ENCODE data around the gene MB21D2. TPM values are rescaled to one million over a fixed set of nuclear protein-coding genes. Genes with fewer than 3 reads are reported as not detected.
A peak's percentile ranks its signal among the peaks of the same experiment; 100 is the strongest.
"Not testable (repeated sequence)": the region's sequence is repeated elsewhere in the genome, so short reads cannot be mapped to it uniquely, and the experiment has no call there.

The MB21D2 gene, protein sequence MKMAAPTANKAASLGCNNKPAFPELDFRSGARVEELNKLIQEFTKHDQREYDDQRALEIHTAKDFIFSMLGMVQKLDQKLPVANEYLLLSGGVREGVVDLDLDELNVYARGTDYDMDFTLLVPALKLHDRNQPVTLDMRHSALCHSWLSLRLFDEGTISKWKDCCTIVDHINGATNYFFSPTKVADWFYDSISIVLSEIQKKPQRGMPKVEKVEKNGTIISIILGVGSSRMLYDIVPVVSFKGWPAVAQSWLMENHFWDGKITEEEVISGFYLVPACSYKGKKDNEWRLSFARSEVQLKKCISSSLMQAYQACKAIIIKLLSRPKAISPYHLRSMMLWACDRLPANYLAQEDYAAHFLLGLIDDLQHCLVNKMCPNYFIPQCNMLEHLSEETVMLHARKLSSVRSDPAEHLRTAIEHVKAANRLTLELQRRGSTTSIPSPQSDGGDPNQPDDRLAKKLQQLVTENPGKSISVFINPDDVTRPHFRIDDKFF
- total RNA-seq: 9.8 and 11.7 TPM in 2 replicates

DNA sequence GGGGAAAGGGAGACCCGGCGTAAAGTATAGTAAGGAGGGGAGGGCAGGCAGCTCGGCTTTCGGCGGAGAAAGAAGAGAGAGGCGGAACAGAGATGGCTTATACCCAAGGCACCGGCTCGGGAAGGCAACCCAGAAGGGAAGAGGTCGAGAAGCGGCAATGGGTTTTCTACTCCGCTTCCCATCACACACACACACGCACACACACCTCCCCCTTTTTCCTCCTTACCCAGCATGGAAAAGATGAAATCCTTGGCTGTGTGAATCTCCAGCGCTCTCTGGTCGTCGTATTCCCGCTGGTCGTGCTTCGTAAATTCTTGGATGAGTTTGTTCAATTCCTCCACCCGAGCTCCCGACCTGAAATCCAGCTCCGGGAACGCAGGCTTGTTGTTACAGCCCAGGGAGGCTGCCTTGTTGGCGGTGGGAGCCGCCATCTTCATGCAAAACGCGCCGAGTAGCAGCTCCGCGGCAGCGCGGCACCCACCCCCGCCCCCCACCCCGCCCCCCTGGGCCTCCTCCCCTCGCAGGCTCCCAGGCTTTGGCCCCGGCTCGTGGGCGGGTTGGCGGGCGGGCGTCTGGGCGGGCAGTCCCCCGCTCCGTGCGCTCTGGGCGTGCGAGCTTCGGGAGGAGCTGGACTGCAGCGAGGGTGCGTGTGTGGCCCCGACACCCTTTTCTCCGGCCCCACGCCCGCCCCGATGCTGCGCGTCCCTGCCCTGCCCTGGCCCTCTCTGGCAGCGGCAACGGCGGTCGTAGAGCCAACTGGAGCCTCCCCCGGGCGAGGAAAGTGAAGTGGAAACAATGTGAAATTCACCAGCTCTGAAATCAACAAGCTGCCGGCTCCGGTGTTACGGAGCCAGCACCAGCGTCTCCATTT lies at the start of gene MB21D2:
Gene MB21D2, minus strand, starts transcription at position 453 of the 871 bp plus-strand sequence. Its CDS starts 16 bp downstream, at position 437.
- peak; percentile 37 for DNase-seq (ENCODE audit: low read depth, low spot score)

DNA sequence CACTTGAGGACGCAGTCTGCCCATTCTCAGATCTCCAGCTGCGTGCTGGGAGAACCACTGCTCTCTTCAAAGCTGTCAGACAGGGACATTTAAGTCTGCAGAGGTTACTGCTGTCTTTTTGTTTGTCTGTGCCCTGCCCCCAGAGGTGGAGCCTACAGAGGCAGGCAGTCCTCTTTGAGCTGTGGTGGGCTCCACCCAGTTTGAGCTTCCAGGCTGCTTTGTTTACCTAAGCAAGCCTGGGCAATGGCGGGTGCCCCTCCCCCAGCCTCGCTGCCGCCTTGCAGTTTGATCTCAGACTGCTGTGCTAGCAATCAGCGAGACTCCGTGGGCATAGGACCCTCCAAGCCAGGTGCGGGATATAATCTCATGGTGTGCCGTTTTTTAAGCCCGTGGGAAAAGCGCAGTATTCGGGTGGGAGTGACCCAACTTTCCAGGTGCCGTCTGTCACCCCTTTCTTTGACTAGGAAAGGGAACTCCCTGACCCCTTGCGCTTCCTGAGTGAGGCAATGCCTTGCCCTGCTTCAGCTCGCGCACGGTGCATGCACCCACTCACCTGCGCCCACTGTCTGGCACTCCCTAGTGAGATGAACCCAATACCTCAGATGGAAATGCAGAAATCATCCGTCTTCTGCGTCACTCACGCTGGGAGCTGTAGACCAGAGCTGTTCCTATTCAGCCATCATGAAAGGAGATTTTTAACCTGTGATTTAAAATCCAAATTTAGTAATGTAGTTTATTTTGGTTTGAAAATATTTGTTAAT lies 47.5 kb upstream of the MB21D2 start:
- DNase-seq (ENCODE audit: low read depth, low spot score): not testable (repeated sequence)

DNA sequence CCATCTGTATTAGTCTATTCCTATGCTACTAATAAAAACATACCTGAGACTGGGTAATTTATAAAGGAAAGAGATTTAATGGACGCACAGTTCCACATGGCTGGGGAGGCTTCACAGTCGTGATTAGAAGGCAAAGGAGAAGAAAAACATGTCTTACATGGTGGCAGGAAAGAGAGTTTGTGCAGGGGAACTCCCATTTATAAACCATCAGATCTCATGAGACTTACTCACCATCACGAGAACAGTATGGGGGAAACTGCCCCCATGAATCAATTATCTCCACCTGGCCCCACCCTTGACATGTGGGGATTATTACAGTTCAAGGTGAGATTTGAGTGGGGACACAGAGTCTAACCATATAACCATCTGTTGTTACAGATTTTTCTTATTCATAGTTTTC lies 42.1 kb upstream of the MB21D2 start:
- DNase-seq (ENCODE audit: low read depth, low spot score): no peak

GRCh38 chr3:192958219-192958872 lies 40.7 kb upstream of the MB21D2 start:
- DNase-seq (ENCODE audit: low read depth, low spot score): no peak

- peak; percentile 59 for DNase-seq (ENCODE audit: low read depth, low spot score)
These were observed 39.9 kb upstream of the MB21D2 start for GRCh38 chr3:192957441-192958021.

DNA sequence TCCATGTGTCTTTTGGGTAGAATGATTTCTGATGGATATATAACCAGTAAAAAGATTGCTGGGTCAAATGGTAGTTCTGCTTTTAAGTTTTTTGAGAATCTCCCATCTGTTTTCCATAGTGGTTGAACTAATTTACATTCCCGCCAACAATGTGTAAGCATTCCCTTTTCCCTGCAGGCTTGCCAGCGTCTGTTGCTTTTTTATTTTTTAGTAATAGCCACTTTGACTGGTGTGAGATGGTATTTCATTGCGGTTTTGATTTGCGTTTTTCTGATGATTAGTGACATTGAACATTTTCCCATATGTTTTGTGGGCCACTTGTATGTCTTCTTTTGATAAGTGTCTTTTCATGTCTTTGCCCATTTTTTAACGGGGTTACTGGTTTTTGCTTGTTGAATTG lies 36.3 kb upstream of the MB21D2 start:
- DNase-seq (ENCODE audit: low read depth, low spot score): no peak

- no peak for DNase-seq (ENCODE audit: low read depth, low spot score)
These were observed 29.8 kb upstream of the MB21D2 start for GRCh38 chr3:192947421-192947820.

GRCh38 chr3:192943393-192943792 lies 25.7 kb upstream of the MB21D2 start:
- no peak for DNase-seq (ENCODE audit: low read depth, low spot score)

- no peak for DNase-seq (ENCODE audit: low read depth, low spot score)
These were observed 25.0 kb upstream of the MB21D2 start for GRCh38 chr3:192942625-192943024.

GRCh38 chr3:192940129-192940528 lies 22.5 kb upstream of the MB21D2 start:
- no peak for DNase-seq (ENCODE audit: low read depth, low spot score)

DNA sequence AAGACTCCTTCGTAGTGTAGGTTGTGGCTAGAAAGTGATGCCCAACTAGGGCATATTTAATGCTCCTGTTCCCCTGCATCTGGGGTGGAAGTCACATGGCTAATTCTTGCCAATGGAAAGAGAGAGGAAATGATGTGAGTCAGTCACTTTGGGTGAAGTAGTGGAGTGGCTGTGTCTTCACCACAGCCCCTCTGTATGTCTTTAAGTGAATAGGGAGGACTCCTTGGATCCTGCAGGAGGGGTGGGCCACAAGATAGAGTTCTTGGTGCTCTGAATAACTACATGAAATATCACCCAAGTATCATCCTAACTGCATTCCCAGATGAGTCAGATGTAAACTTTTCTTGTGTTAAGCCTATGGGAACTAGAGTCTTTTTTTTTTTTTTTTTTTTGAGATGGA lies 17.8 kb upstream of the MB21D2 start:
- DNase-seq (ENCODE audit: low read depth, low spot score): no peak

- no peak for DNase-seq (ENCODE audit: low read depth, low spot score)
These were observed 16.3 kb upstream of the MB21D2 start for GRCh38 chr3:192933779-192934460.

DNA sequence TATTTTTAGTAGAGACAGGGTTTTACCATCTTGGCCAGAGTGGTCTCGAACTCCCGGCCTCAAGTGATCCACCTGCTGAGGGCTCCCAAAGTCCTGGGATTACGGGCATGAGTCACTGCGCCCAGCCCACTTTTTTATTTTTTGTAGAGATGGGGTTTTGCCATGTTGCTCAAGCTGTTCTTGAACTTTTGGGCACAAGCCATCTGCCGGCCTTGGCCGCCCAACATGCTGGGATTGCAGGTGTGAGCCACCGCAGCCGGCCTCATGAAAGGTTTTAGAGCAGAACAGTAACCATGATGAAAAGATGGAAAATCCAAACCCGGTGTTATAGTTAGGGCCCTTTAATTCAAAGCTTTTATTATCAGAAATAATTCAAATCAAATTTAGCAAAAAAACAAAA lies 15.6 kb upstream of the MB21D2 start:
- no peak for DNase-seq (ENCODE audit: low read depth, low spot score)

DNA sequence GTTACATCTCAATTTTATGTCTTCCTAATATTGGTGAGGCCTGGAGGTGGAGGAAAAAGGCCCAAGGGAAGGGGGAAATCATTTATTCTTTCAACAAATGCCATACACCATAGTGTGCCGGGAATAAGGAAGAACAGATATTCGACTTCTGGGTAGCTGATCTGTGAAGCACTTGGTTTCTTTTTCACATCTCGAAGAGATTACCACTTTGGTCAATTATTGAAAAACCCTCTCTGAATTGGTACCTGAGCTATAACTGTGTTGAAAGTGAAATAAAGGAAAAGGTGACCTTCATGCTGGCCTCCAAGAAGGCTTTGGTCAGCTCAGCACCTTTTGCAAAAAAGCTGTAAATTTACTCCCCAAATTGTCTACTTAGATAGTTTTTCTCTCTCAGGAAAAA lies 14.2 kb upstream of the MB21D2 start:
- DNase-seq (ENCODE audit: low read depth, low spot score): no peak

DNA sequence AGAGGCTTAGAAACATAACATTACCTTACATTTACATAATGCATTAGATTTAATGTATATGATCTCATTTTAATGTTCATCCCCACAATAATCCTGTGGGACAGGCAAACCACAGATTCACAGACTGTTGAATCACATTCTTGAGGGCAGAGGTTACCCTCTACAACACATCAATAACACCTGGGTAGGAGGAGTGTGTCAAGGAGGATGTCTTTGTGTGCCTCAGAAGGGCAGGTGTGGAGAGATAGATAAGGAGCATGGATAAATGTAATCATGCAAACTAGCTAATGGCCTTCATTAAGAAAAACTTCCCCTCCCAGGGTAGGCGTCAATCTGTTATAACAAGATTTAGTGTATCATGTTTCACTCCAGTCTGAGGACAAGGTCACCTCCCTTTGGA lies 12.9 kb upstream of the MB21D2 start:
- DNase-seq (ENCODE audit: low read depth, low spot score): no peak

GRCh38 chr3:192929755-192930547 lies 12.3 kb upstream of the MB21D2 start:
- DNase-seq (ENCODE audit: low read depth, low spot score): no peak

DNA sequence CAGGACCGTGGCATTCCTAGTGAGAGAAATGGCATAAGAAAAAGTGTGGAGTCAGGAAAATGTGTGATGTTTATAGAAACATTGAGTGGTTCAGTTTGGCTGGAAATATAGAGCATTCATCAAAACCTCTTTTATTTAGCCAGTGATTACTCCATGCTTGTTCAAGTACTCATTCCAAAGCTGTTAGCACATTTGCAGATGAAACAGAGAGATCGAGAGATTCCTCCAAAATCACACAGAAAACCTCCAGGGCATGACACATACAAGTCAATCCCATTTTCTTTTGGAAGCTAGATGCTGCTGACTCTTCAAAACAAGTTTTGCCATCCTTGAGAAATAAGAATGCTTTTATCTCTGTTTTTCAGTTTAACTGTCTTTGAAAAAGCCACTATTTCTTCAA lies 11.5 kb upstream of the MB21D2 start:
- no peak for DNase-seq (ENCODE audit: low read depth, low spot score)

GRCh38 chr3:192928720-192929119 lies 11.1 kb upstream of the MB21D2 start:
- DNase-seq (ENCODE audit: low read depth, low spot score): no peak

DNA sequence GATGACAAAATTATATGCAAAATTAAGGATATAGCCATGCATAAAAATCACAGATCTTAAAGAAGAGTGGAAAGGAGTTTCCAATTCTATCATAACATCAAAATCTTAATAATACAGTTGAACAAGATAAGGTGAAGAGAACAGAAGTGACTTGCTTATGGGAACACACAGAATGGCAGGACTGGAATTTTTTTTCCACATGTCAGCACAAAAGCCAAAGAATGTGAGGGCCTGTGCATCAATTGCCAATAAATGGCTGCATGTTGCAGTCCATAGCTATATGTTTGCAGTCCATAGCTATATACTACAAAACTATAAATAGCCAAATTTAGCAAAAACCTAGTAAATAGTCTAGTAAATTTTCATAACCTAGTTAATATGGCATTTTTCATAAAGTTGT lies 10.4 kb upstream of the MB21D2 start:
- DNase-seq (ENCODE audit: low read depth, low spot score): no peak
